AG08396 (cell line): ENCODE results near the gene OR6J1.
"Not testable (repeated sequence)": the region's sequence is repeated elsewhere in the genome, so short reads cannot be mapped to it uniquely, and the experiment has no call there.

Source experiments
- DNase-seq: peaks from one replicate; pipeline ENCODE4 v3.0.0; 2012; ENCODE audit warnings: low spot score, mixed read lengths

Gene OR6J1

GRCh38 chr14:22644305-22644635 is at the start of gene OR6J1:
TSS of gene OR6J1 (minus strand) at chr14:22644352. CDS start at chr14:22634811, 9,541 bp downstream.
- no peak for DNase-seq

DNA sequence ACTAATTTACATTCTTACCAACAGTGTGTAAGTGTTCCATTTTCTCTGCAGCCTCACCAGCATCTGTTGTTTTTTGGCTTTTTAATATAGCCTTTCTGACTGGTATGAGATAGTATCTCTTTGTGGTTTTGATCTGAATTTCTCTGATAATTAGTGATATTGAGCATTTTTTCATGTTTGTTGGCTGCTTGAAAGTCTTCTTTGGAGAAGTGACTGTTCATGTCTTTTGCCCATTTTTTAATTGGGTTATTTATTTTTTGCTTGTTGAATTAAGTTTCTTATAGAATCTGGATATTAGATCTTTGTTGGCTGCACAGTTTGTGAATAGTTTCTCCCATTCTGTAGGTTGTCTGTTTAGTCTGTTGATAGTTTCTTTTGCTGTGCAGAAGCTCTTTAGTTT is 48.0 kb upstream of the OR6J1 start:
- DNase-seq: no peak

DNA sequence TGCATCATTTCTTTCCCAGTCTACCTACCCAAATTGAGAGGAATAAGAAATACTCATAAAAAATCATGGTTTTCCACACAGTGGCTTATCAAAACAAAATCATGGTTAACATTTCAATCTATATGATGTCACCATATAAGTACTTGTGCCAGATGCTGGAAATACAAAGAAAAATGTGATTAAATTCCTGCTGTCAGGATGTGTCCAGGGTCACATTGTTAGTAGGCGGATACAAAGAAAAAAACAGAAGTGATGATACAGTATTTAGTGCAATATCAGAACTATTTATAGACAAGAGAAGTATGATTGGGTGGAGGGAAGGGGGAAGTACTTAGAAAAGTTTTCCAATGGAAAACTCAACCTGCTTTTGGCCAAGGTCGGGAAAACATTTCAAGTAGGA is 47.0 kb upstream of the OR6J1 start:
- no peak for DNase-seq

- peak; percentile 60 for DNase-seq
These were observed 45.0 kb upstream of the OR6J1 start for GRCh38 chr14:22689199-22689598.

DNA sequence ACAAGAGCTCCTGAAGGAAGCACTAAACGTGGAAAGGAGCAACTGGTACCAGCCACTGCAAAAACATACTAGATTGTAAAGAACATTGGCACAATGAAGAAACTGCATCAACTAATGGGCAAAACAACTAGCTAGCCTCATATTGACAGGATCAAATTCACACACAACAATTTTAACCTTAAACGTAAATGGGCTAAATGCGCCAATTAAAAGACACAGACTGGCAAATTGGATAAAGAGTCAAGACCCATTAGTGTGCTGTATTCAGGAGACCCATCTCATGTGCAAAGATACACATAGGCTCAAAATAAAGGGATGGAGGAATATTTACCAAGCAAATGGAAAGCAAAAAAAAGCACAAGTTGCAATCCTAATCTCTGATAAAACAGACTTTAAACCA is 43.8 kb upstream of the OR6J1 start:
- not testable (repeated sequence) for DNase-seq

- not testable (repeated sequence) for DNase-seq
These were observed 42.0 kb upstream of the OR6J1 start for GRCh38 chr14:22686176-22686611.

GRCh38 chr14:22685467-22685866 is 41.3 kb upstream of the OR6J1 start:
- no peak for DNase-seq

DNA sequence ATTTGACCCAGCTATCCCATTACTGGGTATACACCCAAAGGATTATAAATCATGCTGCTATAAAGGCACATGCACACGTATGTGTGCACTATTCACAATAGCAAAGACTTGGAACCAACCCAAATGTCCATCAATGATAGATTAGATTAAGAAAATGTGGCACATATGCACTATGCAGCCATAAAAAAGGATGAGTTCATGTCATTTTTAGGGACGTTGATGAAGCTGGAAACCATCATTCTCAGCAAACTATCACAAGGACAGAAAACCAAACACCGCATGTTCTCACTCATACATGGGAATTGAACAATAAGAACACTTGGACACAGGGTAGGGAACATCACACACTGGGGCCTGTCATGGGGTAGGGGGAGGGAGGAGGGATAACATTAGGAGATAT is 39.3 kb upstream of the OR6J1 start:
- DNase-seq: not testable (repeated sequence)

- DNase-seq: no peak
These were observed 34.1 kb upstream of the OR6J1 start for GRCh38 chr14:22678221-22678620.

DNA sequence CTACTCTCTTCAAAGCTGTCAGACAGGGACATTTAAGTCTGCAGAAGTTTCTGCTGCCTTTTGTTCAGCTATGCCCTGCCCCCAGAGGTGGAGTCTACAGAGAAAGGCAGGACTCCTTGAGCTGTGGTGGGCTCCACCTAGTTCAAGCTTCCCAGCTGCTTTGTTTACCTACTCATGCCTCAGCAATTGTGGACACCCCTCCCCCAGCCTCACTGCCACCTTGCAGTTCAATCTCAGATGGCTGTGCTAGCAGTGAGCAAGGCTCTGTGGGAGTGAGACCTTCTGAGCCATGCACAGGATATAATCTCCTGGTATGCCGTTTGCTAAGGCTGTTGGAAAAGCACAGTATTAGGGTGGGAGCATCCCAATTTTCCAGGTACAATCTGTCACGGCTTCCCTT is 33.4 kb upstream of the OR6J1 start:
- DNase-seq: not testable (repeated sequence)

GRCh38 chr14:22671622-22672021 is 27.5 kb upstream of the OR6J1 start:
- no peak for DNase-seq

- no peak for DNase-seq
These were observed 24.7 kb upstream of the OR6J1 start for GRCh38 chr14:22668863-22669262.

DNA sequence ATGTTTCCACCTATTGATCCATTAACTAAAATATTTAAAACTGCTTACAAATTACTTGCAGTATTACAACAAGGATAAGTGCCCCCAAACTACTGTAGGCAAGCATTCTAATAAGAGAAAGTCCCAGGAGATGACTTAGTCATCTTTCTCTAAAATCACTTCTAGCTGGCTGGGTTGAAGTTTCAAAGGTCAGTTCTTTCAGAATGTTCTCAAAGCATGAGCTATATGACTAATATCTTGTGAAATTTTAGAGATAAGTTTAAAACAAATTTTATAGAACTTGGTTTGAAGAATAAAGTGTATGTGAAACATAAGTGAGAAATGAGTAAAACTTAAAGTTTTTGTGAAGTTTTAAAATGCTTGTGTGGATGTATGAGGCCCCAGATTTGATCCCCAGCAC is 24.3 kb upstream of the OR6J1 start:
- no peak for DNase-seq

DNA sequence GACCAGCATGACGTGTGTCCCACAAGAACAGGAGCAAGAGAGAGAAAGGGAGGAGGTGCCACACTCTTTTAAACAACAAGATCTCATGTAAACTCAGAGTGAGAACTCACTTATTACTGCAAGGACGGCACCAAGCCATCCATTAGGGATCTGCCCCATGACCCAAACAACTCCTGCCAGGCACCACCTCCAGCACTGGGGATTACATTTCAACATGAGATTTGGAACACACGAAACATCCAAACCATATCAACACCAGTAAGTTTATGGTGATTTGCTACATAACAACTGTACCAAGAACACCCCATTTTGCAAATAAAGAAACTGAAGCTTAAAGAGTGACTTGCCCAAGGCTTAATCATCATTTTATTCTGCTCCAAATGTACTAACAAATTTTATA is 23.7 kb upstream of the OR6J1 start:
- DNase-seq: no peak

GRCh38 chr14:22666203-22666893 is 22.2 kb upstream of the OR6J1 start:
- no peak for DNase-seq

DNA sequence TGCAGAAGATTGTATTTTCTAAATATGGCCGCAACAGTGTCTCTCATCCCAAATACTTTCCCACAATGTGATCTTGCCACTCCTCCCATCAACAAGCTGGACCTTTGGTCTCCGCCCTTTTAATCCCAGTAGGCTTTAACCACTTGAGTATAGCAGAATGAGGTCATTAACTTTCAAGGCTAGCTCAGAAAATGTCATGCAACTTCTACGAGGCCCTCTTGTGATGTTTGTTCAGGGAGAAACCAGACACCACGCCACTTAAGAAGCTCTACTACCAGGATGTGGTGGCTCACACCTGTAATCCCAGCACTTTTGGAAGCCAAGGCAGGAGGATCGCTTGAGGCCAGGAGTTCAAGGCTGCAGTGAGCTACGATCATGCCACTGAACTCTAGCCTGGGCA is 20.1 kb upstream of the OR6J1 start:
- no peak for DNase-seq

DNA sequence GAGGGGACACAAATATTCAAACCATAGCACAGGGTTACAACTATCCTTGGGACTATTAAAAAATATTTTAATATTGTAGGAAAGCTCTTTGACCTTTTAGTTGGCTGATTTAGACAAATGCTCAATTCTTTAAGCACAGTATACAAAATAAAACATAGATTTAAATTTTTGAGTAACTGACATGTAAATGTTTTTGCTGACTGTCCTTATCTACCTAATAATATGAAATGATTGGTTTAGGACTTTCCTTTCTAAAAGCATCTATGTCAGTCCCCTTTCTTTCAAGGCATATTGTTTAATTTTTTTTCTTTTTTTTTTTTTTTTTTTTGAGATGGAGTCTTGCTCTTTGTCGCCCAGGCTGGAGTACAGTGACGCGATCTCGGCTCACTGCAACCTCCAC is 16.5 kb upstream of the OR6J1 start:
- DNase-seq: no peak

GRCh38 chr14:22658946-22659345 is 14.8 kb upstream of the OR6J1 start:
- no peak for DNase-seq

DNA sequence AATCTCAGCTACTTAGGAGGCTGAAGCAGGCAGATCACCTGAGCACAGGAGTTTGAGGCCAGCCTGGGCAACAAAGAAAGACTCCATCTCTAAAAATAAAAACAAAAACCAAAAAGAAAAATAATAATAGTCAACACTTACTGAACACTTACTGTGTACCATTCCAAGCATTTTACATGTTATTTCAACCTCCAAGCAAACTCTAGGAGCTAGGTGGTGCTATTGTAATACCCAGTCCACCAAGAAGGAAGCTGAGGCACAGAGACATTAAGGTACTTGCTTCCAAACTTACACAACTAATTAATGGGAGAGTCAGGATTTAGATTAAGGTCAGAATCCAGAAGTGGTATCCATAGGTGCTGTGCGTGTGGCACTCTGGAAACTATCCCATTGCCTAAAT is 13.7 kb upstream of the OR6J1 start:
- no peak for DNase-seq

DNA sequence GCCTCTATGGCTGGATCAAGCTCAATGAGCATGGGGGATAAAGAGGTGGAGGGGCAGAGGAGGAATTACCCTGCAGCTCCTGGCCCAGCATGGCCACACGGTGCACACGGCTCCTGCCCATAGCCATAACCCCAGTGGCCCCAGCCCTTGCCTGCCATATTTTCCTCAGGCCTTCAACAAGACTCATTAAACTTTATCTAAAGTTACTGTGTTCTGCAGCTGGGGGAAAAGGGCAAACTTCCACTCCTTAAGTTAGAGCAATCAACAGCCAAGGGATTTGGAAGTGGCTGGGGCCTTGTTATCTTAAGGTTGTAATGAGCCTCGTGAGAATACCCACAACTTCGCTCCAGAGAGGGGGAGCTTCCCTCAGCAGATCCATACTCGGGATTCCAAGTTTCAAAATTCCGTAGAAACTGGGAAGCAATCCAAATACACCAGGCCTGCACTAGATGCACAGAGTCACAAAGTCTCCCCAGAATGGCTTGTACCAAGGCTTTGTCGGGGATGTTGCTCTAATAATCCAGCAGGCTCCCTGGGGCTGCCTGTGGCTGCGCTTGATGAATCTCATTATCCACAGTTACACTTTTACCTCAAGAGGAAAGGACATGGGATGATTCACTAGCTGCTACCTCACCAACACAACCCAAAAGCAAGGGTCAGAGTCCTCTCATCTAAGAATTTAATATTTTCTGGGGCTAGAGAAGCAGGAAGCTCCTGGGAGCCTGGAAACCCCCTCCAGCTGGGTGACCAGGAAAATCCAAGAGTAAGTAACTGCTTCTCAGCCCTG is 13.0 kb upstream of the OR6J1 start:
- no peak for DNase-seq

DNA sequence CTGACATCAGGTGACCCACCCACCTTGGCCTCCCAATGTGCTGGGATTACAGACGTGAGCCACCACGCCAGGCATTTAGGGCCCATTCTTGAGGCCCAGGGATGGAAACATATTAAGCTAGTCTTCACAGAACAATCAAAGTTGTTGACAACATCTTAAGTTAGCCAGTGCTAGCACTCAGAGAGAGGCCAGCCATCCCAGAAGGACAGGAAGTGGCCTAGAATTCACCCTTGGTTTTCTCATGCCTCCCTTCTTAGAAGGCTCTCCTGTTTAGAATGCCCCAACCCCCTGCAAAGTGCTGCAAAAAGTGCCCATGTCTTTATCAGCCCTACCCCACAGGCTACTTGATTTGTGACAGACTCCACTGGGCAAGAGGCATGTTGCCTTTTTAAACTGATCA is 12.1 kb upstream of the OR6J1 start:
- DNase-seq: no peak

DNA sequence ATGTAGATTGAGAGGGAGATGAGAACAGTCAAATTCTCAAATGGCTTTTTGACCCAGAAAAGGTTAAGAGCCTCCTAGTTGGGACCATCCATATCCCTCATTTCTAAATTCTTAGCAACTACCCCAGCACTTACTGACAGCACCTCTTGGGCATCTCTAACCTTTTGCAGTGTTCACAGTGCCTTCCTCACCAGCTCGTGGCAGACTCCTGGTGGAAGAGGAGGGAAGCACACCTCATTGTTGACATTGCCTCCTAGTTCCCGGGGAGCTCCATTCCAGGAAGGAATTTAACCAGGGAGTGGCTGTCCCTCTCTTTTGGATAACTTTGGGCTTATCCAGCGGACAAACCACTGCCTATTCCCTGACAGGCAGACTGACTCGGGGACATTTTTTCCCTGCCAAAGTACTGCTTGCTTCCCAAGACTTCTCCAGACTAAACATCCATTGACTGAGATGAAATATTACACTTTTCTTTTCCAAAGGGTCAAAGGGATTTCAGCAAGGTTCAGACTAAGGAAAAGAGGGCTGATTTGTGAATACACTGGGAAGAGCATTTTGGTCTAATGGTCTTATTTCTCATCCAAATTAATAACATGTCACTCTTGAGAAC is 9.0 kb upstream of the OR6J1 start:
- DNase-seq: peak; percentile 80

DNA sequence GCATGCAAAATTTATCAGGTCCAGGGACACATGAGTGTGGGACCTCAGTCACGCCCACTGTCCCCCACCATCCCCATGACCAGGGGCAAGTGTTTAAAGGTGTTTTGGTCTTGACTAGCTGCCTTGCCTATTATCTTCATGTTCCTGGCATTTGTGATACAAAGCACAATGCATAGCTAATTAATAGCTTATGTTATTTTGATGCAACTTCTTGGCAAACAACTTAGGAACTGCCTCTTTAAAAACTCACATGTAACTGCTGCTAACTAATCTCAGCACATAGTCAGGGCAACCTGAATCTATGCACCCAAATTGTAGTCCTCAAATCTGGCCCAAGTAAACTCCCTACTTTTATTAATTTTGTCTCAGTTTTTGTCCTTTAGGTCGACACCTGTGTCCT is 7.4 kb upstream of the OR6J1 start:
- DNase-seq: no peak
